Smooth muscle cell (in vitro differentiated cells): Measurements from ENCODE around the gene TNS2. TPM values are rescaled to one million over a fixed set of nuclear protein-coding genes. Genes with fewer than 3 reads are reported as not detected.

ENCODE experiments used
- DNase-seq: peaks from one replicate; lab custom pipeline; 2025; ENCODE audit not compliant: unreplicated experiment; lab: John Stamatoyannopoulos, UW
- H2AFZ ChIP-seq: fragments of 200-600 bp; sonication (generic); 2 replicates; pipeline ENCODE4 v1.6.0; 2016; ENCODE audit warnings: antibody characterized with exemption, low read depth, mild to moderate bottlenecking
- H3F3A ChIP-seq: fragments of 200-600 bp; sonication (generic); 2 replicates; pipeline ENCODE4 v1.6.0; 2017; ENCODE audit warnings: antibody characterized with exemption, low read depth
- H3K27ac ChIP-seq: fragments of 200-600 bp; sonication (generic); 2 replicates; pipeline ENCODE4 v1.5.1; 2016; ENCODE audit warnings: low read depth, mild to moderate bottlenecking
- H3K27me3 ChIP-seq: fragments of 200-600 bp; sonication (generic); 2 replicates; pipeline ENCODE4 v1.6.1; 2016; ENCODE audit warnings: low read depth, mild to moderate bottlenecking
- H3K36me3 ChIP-seq: fragments of 200-600 bp; sonication (generic); 2 replicates; pipeline ENCODE4 v1.5.1; 2016; ENCODE audit warnings: low read depth
- H3K4me1 ChIP-seq: fragments of 200-600 bp; sonication (generic); 2 replicates; pipeline ENCODE4 v1.5.1; 2016; ENCODE audit warnings: low read depth
- H3K4me2 ChIP-seq: fragments of 200-600 bp; sonication (generic); 2 replicates; pipeline ENCODE4 v1.6.0; 2016; ENCODE audit warnings: mild to moderate bottlenecking
- H3K4me3 ChIP-seq: fragments of 200-600 bp; sonication (generic); 2 replicates; pipeline ENCODE4 v1.5.1; 2016; ENCODE audit warnings: mild to moderate bottlenecking
- H3K79me2 ChIP-seq: fragments of 200-600 bp; sonication (generic); 2 replicates; pipeline ENCODE4 v1.6.0; 2016; ENCODE audit warnings: low read depth, mild to moderate bottlenecking
- H3K9ac ChIP-seq: fragments of 200-600 bp; sonication (generic); 2 replicates; pipeline ENCODE4 v1.6.0; 2016; ENCODE audit warnings: low read depth
- H3K9me3 ChIP-seq: fragments of 200-600 bp; sonication (generic); replicated peaks from 2 replicates; pipeline ENCODE4 v1.5.1; 2016; ENCODE audit warnings: low read depth
- H4K20me1 ChIP-seq: fragments of 200-600 bp; sonication (generic); 2 replicates; pipeline ENCODE4 v1.6.0; 2016; ENCODE audit warnings: low read depth
- CTCF ChIP-seq: fragments of 200-600 bp; sonication (generic); IDR thresholded peaks from 2 replicates; pipeline ENCODE4 v1.5.1; 2017; ENCODE audit warnings: borderline replicate concordance, mild to moderate bottlenecking, antibody characterized with exemption; ENCODE audit not compliant: insufficient read depth, poor library complexity, severe bottlenecking
- WGBS: methylation state at CpG from one replicate; pipeline ENCODE4 v1.1.7; 2016; ENCODE audit warnings: low lambda C conversion rate; 5-methylcytosine and 5-hydroxymethylcytosine counted together
- polyA plus RNA-seq: library from polyadenylated mRNA; unstranded; fragments of >200 nt; fragmentation: Nextera tagmentation; extraction: Ambion mirVana; gene quantifications from 2 replicates; pipeline ENCODE4 v1.2.1, GENCODE V29; 2016
- total RNA-seq: library from RNA; depleted of rRNA; stranded (reverse); fragments of >200 nt; gene quantifications from 2 replicates; pipeline ENCODE4 v1.2.3, GENCODE V29; 2014

The TNS2 gene
- total and polyA plus RNA-seq, 2 experiments from 2014 or later, result 9.3 to 17.4 TPM

GRCh38 chr12:53044896-53045695, 4.8 kb upstream of the TNS2 start:
- 85% methylated on average over 4 of the region's 4 CpGs for WGBS
- Histone ChIP-seq H4K20me1 (no peaks in the 10 kb centered on the region), H3K36me3 (no peaks in the 10 kb centered on the region), H3K4me3 (no peak overlapping the region), H3K4me1 (peaks cover 29% of the 10 kb centered on the region), H2AFZ (no peak overlapping the region), H3K27ac (peak overlapping the region; percentile 93), H3K27me3 (no peaks in the 10 kb centered on the region), H3K9me3 (no peaks in the 10 kb centered on the region), H3K79me2 (peaks cover 3% of the 10 kb centered on the region), H3K9ac (no peak overlapping the region), H3F3A (peaks cover 32% of the 10 kb centered on the region), H3K4me2 (peak overlapping the region; percentile 87)
- no peak for TF ChIP-seq CTCF
- DNase-seq, result no peak

GRCh38 chr12:53045696-53046045, 4.2 kb upstream of the TNS2 start:
- no peaks in the 10 kb centered on the region for H3K36me3 ChIP-seq
- no peaks in the 10 kb centered on the region for H3K27me3 ChIP-seq
- no peak for DNase-seq
- H4K20me1 ChIP-seq, result no peaks in the 10 kb centered on the region
- peaks cover 3% of the 10 kb centered on the region for H3K79me2 ChIP-seq
- H3K9ac ChIP-seq, result no peak overlapping the region
- no peak overlapping the region for H2AFZ ChIP-seq
- TF ChIP-seq CTCF, result no peak
- H3K27ac ChIP-seq, result peak overlapping the region; percentile 93
- H3K9me3 ChIP-seq, result no peaks in the 10 kb centered on the region
- WGBS, result 61% methylated on average over 5 of the region's 5 CpGs
- peak overlapping the region; percentile 87 for H3K4me2 ChIP-seq
- H3K4me3 ChIP-seq, result peak overlapping the region; percentile 78
- H3K4me1 ChIP-seq, result peaks cover 35% of the 10 kb centered on the region
- H3F3A ChIP-seq, result peaks cover 33% of the 10 kb centered on the region

- Histone ChIP-seq H3K79me2 (peaks cover 6% of the 10 kb centered on the region), H3K27me3 (no peaks in the 10 kb centered on the region), H3K4me1 (peaks cover 43% of the 10 kb centered on the region), H3K9me3 (no peaks in the 10 kb centered on the region), H3K36me3 (no peaks in the 10 kb centered on the region), H3K27ac (peak overlapping the region; percentile 93), H3K4me2 (peak overlapping the region; percentile 87), H2AFZ (peak overlapping the region; percentile 55), H3K4me3 (peak overlapping the region; percentile 78), H3F3A (peaks cover 39% of the 10 kb centered on the region), H4K20me1 (no peaks in the 10 kb centered on the region), H3K9ac (peak overlapping the region; percentile 81)
- under 1% methylated on average over 27 of the region's 44 CpGs for WGBS
- TF ChIP-seq CTCF, result no peak
- peak; percentile 77 for DNase-seq
These were observed 3.1 kb upstream of the TNS2 start for GRCh38 chr12:53046655-53047220.
